Body of pancreas (tissue), 4 donors: ENCODE results near the gene LYSET.

Experiments used
- CTCF ChIP-seq, 7 experiments: fragments of 450-650 bp in 4 of 7; fragments of 200-600 bp in 3 of 7; sonication (generic) in 3 of 7; IDR thresholded peaks; one replicate each; pipeline ENCODE4 v1.5.1; 2016 to 2019; ENCODE audit warnings: antibody characterized with exemption in 7 of 7
- POLR2A ChIP-seq, 3 donors: fragments of 450-650 bp; IDR thresholded peaks; one replicate each; pipeline ENCODE4 v1.6.1; 2016; ENCODE audit warnings: antibody characterized with exemption in 3 of 3, mild to moderate bottlenecking in 2 of 3

- TF ChIP-seq POLR2A (IDR thresholded peaks at IDR 0.05) (no peak), CTCF (IDR thresholded peaks at IDR 0.05) (no peak)
Observed at GRCh38 chr14:93228550-93228949, 43.4 kb downstream of the LYSET start.
